Testis (tissue), 2 donors: ENCODE measurements around the gene GLRX3.

Experiments used
- CTCF ChIP-seq, 3 experiments: fragments of 450-650 bp in 2 of 3; fragments of 200-600 bp in 1 of 3; sonication (generic) in 1 of 3; IDR thresholded peaks; one replicate each; pipeline ENCODE4 v1.5.1; 2016 to 2019; ENCODE audit warnings: antibody characterized with exemption in 3 of 3, mild to moderate bottlenecking in 2 of 3, moderate library complexity in 1 of 3
- POLR2A ChIP-seq: fragments of 450-650 bp; IDR thresholded peaks from one replicate; pipeline ENCODE4 v1.6.1; 2017; ENCODE audit warnings: antibody characterized with exemption, mild to moderate bottlenecking, moderate library complexity

- TF ChIP-seq CTCF (IDR thresholded peaks at IDR 0.05) (no peak), POLR2A (no peak)
These were observed 82.0 kb downstream of the GLRX3 start for GRCh38 chr10:130218181-130218641.
